Colon (tissue), 2 donors: Measurements from ENCODE around the gene CRISP1.
"Not testable (repeated sequence)": the region's sequence is repeated elsewhere in the genome, so short reads cannot be mapped to it uniquely, and the experiment has no call there.

ENCODE experiments used
- FAIRE-seq: peaks from 2 replicates; lab custom pipeline; 2012; peaks lifted over from hg19 to GRCh38; lab: Jason Lieb, UNC
- donor health status: control.
- donor health status: control.

The CRISP1 gene

GRCh38 chr6:49839957-49840356 lies 26.4 kb downstream of the CRISP1 start:
- no peak for FAIRE-seq

- no peak for FAIRE-seq
Observed at GRCh38 chr6:49839162-49839561, 27.2 kb downstream of the CRISP1 start.

DNA sequence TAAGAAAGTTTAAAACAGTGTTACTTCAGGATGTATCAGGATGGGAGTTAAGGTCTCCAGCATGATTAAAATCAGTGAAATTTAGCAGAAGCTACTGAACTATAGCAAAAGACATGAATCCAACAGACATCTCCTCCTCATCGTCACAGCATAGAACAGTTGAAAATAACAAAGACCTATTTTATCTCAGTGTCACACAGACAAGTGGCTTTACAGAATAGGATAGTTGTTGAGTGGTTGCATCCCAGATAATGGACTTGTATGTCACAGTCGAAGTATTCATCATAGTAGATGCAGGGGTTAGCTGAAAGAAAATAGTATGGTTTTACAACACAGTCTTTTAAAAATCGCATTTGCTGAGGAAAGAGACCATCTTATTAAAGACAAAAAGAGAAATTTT lies 31.2 kb downstream of the CRISP1 start:
- FAIRE-seq: no peak

DNA sequence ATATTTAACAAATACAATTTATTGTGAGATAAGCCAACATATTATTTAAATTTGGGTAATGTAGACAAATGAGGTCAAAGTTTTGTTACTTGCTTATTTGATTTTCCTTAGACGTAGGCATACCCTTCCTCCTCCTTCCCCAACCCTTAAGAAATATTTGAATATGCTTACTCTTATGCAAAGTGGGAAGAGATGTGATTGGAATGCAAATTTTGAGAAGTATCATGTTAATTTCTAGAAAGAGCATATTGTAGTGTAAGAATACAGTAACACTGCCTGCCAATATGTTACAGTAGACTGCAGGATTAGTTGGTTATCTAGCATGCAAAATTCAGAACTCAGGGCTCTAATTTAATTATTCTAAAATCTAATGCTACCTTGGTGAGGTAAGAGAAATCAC lies 32.9 kb downstream of the CRISP1 start:
- FAIRE-seq: no peak

GRCh38 chr6:49826743-49827406 lies 39.5 kb downstream of the CRISP1 start:
- no peak for FAIRE-seq

GRCh38 chr6:49815166-49815565 lies 51.2 kb downstream of the CRISP1 start:
- no peak for FAIRE-seq

DNA sequence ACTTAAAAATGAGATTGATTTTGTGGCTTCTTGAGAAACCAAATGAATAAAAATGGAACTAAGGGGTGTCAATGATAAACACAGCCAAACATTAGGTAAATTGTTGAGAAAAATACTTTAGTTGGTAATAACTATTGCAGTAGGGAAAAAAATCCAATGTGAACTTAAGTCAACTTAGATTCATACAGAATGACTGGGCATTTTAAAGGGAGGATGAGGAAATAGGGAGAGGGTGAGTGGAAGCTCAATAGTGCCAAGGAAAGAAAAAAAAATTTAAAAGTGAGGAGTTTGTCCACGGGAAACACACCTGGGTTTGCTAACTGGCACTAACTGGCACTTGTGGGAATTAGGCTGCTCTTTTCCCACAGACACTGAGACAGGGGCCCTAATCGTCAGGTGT lies 53.1 kb downstream of the CRISP1 start:
- FAIRE-seq: no peak

GRCh38 chr6:49806145-49806544 lies 60.2 kb downstream of the CRISP1 start:
- FAIRE-seq: no peak

GRCh38 chr6:49805246-49805645 lies 61.1 kb downstream of the CRISP1 start:
- FAIRE-seq: no peak

GRCh38 chr6:49801525-49801924 lies 64.8 kb downstream of the CRISP1 start:
- FAIRE-seq: no peak

DNA sequence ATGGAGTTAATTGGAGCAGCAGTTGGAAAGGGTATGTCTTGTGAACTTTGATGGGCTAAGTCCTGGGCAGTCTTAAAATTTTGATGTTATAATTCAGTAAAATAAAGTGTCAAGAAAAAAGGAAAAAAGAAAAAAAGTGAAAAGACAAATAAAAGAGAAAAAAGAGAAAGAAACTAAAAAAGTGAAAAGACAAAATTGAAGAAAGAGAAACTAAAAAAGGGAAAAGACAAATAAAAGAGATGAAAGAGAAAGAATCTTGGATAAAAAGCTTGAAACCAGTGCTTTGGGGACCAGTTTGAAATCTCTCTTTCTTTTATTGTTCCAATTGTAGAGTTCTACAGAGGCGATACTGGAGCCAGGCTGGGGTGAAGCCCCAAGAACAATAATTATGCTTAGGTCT lies 67.2 kb downstream of the CRISP1 start:
- no peak for FAIRE-seq

DNA sequence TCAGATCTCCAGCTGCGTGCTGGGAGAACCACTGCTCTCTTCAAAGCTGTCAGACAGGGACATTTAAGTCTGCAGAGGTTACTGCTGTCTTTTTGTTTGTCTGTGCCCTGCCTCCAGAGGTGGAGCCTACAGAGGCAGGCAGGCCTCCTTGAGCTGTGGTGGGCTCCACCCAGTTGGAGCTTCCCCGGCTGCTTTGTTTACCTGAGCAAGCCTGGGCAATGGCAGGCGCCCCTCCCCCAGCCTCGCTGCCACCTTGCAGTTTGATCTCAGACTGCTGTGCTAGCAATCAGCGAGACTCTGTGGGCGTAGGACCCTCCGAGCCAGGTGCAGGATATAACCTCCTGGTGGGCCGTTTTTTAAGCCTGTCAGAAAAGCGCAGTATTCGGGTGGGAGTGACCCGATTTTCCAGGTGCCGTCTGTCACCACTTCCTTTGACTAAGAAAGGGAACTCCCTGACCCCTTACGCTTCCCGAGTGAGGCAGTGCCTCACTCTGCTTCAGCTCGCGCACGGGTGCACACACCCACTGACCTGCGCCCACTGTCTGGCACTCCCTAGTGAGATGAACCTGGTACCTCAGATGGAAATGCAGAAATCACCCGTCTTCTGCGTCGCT lies 69.4 kb downstream of the CRISP1 start:
- not testable (repeated sequence) for FAIRE-seq

DNA sequence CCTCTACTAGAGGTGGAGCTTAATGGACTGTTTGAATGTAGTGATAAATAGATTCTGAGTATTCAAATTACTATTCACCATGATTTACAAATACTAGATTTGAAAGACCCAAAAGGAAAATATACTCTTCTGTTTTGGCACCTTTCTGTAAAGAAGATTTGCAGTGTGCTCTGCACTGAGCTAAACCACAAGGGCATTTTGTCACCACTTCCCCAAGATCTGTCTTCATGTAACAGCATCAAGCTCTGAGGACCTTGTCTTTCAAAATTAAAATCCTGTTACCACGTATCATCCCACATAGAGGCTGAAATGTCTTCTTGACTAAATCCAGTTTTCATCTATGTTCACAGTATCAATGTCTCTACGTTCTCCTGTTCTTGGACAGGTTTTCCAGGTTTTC lies 76.0 kb downstream of the CRISP1 start:
- FAIRE-seq: no peak

DNA sequence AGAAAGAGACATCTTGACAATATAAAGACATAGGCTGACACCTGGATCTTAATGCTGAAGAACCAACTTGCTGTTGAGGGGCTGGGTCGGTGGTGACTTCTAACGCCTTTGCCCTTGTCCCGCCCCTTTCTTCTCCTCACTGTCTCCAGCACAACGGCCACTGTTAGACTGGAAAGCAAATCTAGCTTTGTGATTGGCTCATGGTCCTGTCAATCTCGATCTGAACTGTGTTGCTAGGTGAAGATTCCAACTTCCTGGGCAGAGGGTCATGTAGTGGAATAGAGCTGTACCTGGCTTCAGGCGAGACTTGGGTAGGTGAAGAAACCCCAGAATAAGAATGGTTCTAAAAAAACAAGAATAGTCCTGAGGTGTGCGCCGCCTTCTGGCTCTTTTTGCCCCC lies 79.2 kb downstream of the CRISP1 start, which contains the start of gene PGK2:
Gene PGK2 (minus strand): TSS at position 110 of the 400 bp plus-strand sequence. CDS start 98 bp downstream, at position 12.
- FAIRE-seq: no peak

DNA sequence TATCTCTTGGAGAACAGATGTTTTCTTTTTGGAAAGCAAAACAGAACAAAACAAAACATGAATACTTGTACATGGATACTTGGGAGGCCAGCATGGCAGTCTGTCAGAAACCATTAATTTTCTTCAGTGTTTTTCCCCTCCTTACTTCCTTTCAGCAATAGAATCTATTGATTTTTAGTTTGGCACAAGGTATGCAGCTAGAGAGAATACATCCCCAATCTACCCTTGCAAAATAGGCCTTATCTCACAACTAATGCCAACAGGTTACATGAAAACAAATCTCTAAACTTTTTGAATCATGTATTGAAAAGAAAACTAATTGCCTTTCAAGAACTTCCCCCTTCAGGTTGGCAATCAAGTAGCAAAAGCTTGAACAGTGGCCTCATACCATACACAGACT lies 82.1 kb downstream of the CRISP1 start:
- FAIRE-seq: no peak
